ENCODE data around the gene RDH12.

GRCh38 chr14:67768219-67768618 lies 66.5 kb downstream of the RDH12 start:
- TF ChIP-seq EZH2phosphoT487 (IDR thresholded peaks at IDR 0.05) = no peak
- TF ChIP-seq, protein P1, sequence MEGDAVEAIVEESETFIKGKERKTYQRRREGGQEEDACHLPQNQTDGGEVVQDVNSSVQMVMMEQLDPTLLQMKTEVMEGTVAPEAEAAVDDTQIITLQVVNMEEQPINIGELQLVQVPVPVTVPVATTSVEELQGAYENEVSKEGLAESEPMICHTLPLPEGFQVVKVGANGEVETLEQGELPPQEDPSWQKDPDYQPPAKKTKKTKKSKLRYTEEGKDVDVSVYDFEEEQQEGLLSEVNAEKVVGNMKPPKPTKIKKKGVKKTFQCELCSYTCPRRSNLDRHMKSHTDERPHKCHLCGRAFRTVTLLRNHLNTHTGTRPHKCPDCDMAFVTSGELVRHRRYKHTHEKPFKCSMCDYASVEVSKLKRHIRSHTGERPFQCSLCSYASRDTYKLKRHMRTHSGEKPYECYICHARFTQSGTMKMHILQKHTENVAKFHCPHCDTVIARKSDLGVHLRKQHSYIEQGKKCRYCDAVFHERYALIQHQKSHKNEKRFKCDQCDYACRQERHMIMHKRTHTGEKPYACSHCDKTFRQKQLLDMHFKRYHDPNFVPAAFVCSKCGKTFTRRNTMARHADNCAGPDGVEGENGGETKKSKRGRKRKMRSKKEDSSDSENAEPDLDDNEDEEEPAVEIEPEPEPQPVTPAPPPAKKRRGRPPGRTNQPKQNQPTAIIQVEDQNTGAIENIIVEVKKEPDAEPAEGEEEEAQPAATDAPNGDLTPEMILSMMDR (IDR thresholded peaks at IDR 0.05) = no peak

Measured in neural progenitor cell (in vitro differentiated cells).